IMR-90 (cell line): Measurements from ENCODE around the gene AKAP13. TPM values are rescaled to one million over a fixed set of nuclear protein-coding genes. Genes with fewer than 3 reads are reported as not detected.

Experiments used
- ATAC-seq: fragments of 200-7000 bp; cut with Tn5 transposase; 2 replicates; pipeline ENCODE4 v1.9.1; 2020; ENCODE audit warnings: low read depth, mild to moderate bottlenecking, moderate library complexity
- BruUV-seq: library from RNA; stranded (reverse); fragments of 400-500 nt; replicated peaks from 2 replicates; lab custom pipeline; 2021; lab: Mats Ljungman, UMichigan
- CTCF ChIA-PET: fragments of 300-600 bp; formaldehyde crosslinking; extraction: SDS; loops from one replicate; lab custom pipeline; 2021; ENCODE audit warnings: antibody characterized with exemption; lab: Yijun Ruan, JAX
- POLR2A ChIA-PET: fragments of 300-600 bp; sonication (Branson Sonifier 250); formaldehyde crosslinking; loops from one replicate; lab custom pipeline; 2022; ENCODE audit warnings: antibody characterized with exemption; ENCODE audit not compliant: unreplicated experiment; lab: Charles Lee
- DNase-seq: peaks from one replicate; pipeline ENCODE4 v3.0.0; 2013
- H2AFZ ChIP-seq: replicated peaks from 2 replicates; pipeline ENCODE3; 2013; ENCODE audit warnings: low read length, mild to moderate bottlenecking; ENCODE audit not compliant: poor library complexity
- H2AK5ac ChIP-seq: 2 replicates; pipeline ENCODE4 v1.6.1; 2013; ENCODE audit warnings: low read depth, low read length, inconsistent platforms
- H2AK9ac ChIP-seq: replicated peaks from 2 replicates; pipeline ENCODE3; 2013; ENCODE audit warnings: mild to moderate bottlenecking, low read depth, low read length, moderate library complexity; ENCODE audit not compliant: poor library complexity
- H2BK120ac ChIP-seq: 2 replicates; pipeline ENCODE4 v1.6.1; 2013; ENCODE audit warnings: low read depth, low read length, inconsistent platforms
- H2BK15ac ChIP-seq: 3 replicates; pipeline ENCODE4 v1.6.1; 2013; ENCODE audit warnings: low read depth, low read length, inconsistent platforms
- H2BK20ac ChIP-seq: 2 replicates; pipeline ENCODE4 v1.6.1; 2013; ENCODE audit warnings: low read depth, mild to moderate bottlenecking, inconsistent platforms, low read length, moderate library complexity
- H2BK5ac ChIP-seq: 2 replicates; pipeline ENCODE4 v1.6.1; 2013; ENCODE audit warnings: mild to moderate bottlenecking, low read depth, low read length, inconsistent platforms; ENCODE audit not compliant: poor library complexity, severe bottlenecking
- H3K14ac ChIP-seq: replicated peaks from 2 replicates; pipeline ENCODE4 v1.6.1; 2013; ENCODE audit warnings: low read depth, low read length, inconsistent platforms
- H3K18ac ChIP-seq: 2 replicates; pipeline ENCODE4 v1.6.1; 2013; ENCODE audit warnings: low read depth, low read length, control low read depth
- H3K23ac ChIP-seq: 2 replicates; pipeline ENCODE4 v1.6.1; 2013; ENCODE audit warnings: low read depth, low read length, inconsistent platforms
- H3K27ac ChIP-seq: 2 replicates; pipeline ENCODE4 v1.5.1; 2013; ENCODE audit warnings: mild to moderate bottlenecking, control low read depth, low read length; ENCODE audit not compliant: insufficient read depth
- H3K27me3 ChIP-seq: 2 replicates; pipeline ENCODE4 v1.6.1; 2013; ENCODE audit warnings: low read length; ENCODE audit not compliant: control insufficient read depth, insufficient read depth
- H3K36me3 ChIP-seq: 2 replicates; pipeline ENCODE4 v1.6.1; 2013; ENCODE audit warnings: low read length, mixed read lengths; ENCODE audit not compliant: control insufficient read depth, insufficient read depth
- H3K4ac ChIP-seq: 2 replicates; pipeline ENCODE4 v1.6.1; 2013; ENCODE audit warnings: low read depth, low read length, inconsistent platforms
- H3K4me1 ChIP-seq: 2 replicates; pipeline ENCODE4 v1.6.1; 2013; ENCODE audit warnings: low read length, mixed read lengths; ENCODE audit not compliant: control insufficient read depth, insufficient read depth
- H3K4me2 ChIP-seq: 2 replicates; pipeline ENCODE4 v1.6.1; 2013; ENCODE audit warnings: low read depth, mild to moderate bottlenecking, control low read depth, low read length, moderate library complexity
- H3K4me3 ChIP-seq: 2 replicates; pipeline ENCODE4 v1.5.1; 2013; ENCODE audit warnings: low read depth, mild to moderate bottlenecking, control low read depth, low read length, moderate library complexity; ENCODE audit not compliant: insufficient read depth
- H3K56ac ChIP-seq: 2 replicates; pipeline ENCODE4 v1.6.1; 2013; ENCODE audit warnings: low read length, inconsistent platforms; ENCODE audit not compliant: insufficient read depth; ENCODE audit errors: extremely low read depth
- H3K79me1 ChIP-seq, 2 experiments: 2 replicates each; pipeline ENCODE4 v1.6.1; 2013; ENCODE audit warnings: low read length in 2 of 2, inconsistent platforms in 1 of 2, low read depth in 1 of 2
- H3K9ac ChIP-seq: 2 replicates; pipeline ENCODE4 v1.6.1; 2013; ENCODE audit warnings: low read depth, low read length, control low read depth
- H3K9me1 ChIP-seq: 2 replicates; pipeline ENCODE4 v1.6.1; 2013; ENCODE audit warnings: low read length, inconsistent platforms; ENCODE audit not compliant: insufficient read depth
- H3K9me3 ChIP-seq: 2 replicates; pipeline ENCODE4 v1.6.1; 2013; ENCODE audit warnings: low read length; ENCODE audit not compliant: control insufficient read depth, insufficient read depth
- H4K20me1 ChIP-seq: 2 replicates; pipeline ENCODE4 v1.6.1; 2013; ENCODE audit warnings: low read length, inconsistent platforms; ENCODE audit not compliant: insufficient read depth
- H4K5ac ChIP-seq: 2 replicates; pipeline ENCODE4 v1.6.1; 2013; ENCODE audit warnings: mild to moderate bottlenecking, low read depth, low read length, control low read depth
- H4K8ac ChIP-seq, 2 experiments: 2 replicates each; pipeline ENCODE4 v1.6.1; 2013; ENCODE audit warnings: low read depth in 2 of 2, low read length in 2 of 2, control low read depth in 1 of 2, inconsistent platforms in 1 of 2
- H4K91ac ChIP-seq: 2 replicates; pipeline ENCODE4 v1.6.1; 2013; ENCODE audit warnings: low read depth, low read length, inconsistent platforms; ENCODE audit not compliant: insufficient read depth
- BHLHE40 ChIP-seq: fragments of 150-350 bp; IDR thresholded peaks from 2 replicates; pipeline ENCODE4 v1.6.1; 2016; ENCODE audit warnings: mild to moderate bottlenecking, low read depth, low read length
- CEBPB ChIP-seq: IDR thresholded peaks from 2 replicates; pipeline ENCODE4 v1.6.1; 2012; ENCODE audit warnings: low read depth, low read length, improper control_type of control experiment
- CHD1 ChIP-seq: IDR thresholded peaks from 2 replicates; pipeline ENCODE4 v1.6.1; 2012; ENCODE audit warnings: low read depth, low read length, improper control_type of control experiment
- CTCF ChIP-seq: conservative IDR thresholded peaks from 2 replicates; pipeline ENCODE4 v1.5.1; 2012; ENCODE audit warnings: mild to moderate bottlenecking, low read depth, low read length, improper control_type of control experiment
- NFE2L2 ChIP-seq: fragments of 150-350 bp; IDR thresholded peaks from 2 replicates; pipeline ENCODE4 v1.6.1; 2016; ENCODE audit warnings: low read depth, mild to moderate bottlenecking, low read length
- POLR2A ChIP-seq: IDR thresholded peaks from 2 replicates; pipeline ENCODE4 v1.6.1; 2012; ENCODE audit warnings: mild to moderate bottlenecking, low read depth, low read length
- RAD21 ChIP-seq: IDR thresholded peaks from 2 replicates; pipeline ENCODE4 v1.6.1; 2012; ENCODE audit warnings: low read length, improper control_type of control experiment
- RCOR1 ChIP-seq: IDR thresholded peaks from 2 replicates; pipeline ENCODE4 v1.6.1; 2012; ENCODE audit warnings: mild to moderate bottlenecking, low read length, improper control_type of control experiment; ENCODE audit not compliant: insufficient replicate concordance
- RFX5 ChIP-seq: IDR thresholded peaks from 2 replicates; pipeline ENCODE4 v1.8.0; 2012; ENCODE audit warnings: low read depth, mild to moderate bottlenecking, low read length, moderate library complexity
- SMC3 ChIP-seq: fragments of 150-350 bp; IDR thresholded peaks from 2 replicates; pipeline ENCODE4 v1.6.1; 2016; ENCODE audit warnings: low read depth, mild to moderate bottlenecking, antibody characterized with exemption, low read length, moderate library complexity
- USF2 ChIP-seq: fragments of 150-350 bp; IDR thresholded peaks from 2 replicates; pipeline ENCODE4 v1.6.1; 2017; ENCODE audit warnings: mild to moderate bottlenecking, antibody characterized with exemption, low read length, low read depth
- WGBS, 2 experiments: methylation state at CpG; one replicate each; pipeline versions ENCODE4 v1.1.5 to v1.1.7; 2013; ENCODE audit warnings: missing lambda C conversion rate in 2 of 2; ENCODE audit not compliant: insufficient read length in 1 of 2; ENCODE audit errors: extremely low coverage in 2 of 2; 5-methylcytosine and 5-hydroxymethylcytosine counted together
- dilution Hi-C: fragments of 300-500 bp; cut with HindIII; formaldehyde crosslinking; loops from one replicate; pipeline ENCODE4 v1.14.3; 2018; ENCODE audit warnings: low sequenced_read_pairs; ENCODE audit not compliant: unreplicated experiment
- in situ Hi-C: fragments of 300-500 bp; cut with MboI; formaldehyde crosslinking; loops from 3 replicates; pipeline ENCODE4 v1.14.3; 2019; ENCODE audit warnings: low sequenced_read_pairs, inconsistent platforms, mixed read lengths
- intact Hi-C: fragments of 100-400 bp; cut with micrococcal nuclease; formaldehyde crosslinking; loops from 2 replicates; pipeline ENCODE4 v1.10.0; 2022
- polyA plus RNA-seq, 3 experiments: library from polyadenylated mRNA; depleted of rRNA; stranded (reverse); fragments of >200 nt; gene quantifications; 2 replicates each; pipeline ENCODE4 v1.2.3, GENCODE V29; 2012; ENCODE audit warnings: low replicate concordance in 1 of 3
- total RNA-seq: library from RNA; depleted of rRNA; stranded (reverse); fragments of >200 nt; gene quantifications from 2 replicates; pipeline ENCODE4 v1.2.3, GENCODE V29; 2012

The AKAP13 gene
- total and polyA plus RNA-seq, 2 of the 4 experiments (the other 2 are of a cell fraction), result 10.4 to 46.4 TPM

- ChIA-PET POLR2A (no interaction called here), CTCF (no interaction called here)
- intact Hi-C loops, result no loop called here
- Histone ChIP-seq H2AK5ac (no peak overlapping the region), H3K56ac (no peak overlapping the region), H3K27ac (no peak overlapping the region), H3K4me3 (no peak overlapping the region), H4K8ac (no peak overlapping the region), H3K9ac (no peak overlapping the region), H3K23ac (no peak overlapping the region), H3K9me1 (no peaks in the 10 kb centered on the region; the same call in 1 of the 2 replicates), H4K91ac (no peak overlapping the region), H2BK5ac (no peak overlapping the region), H2AFZ (no peak overlapping the region), H3K79me1 (peaks cover 33 to 43% of the 10 kb centered on the region in 2 experiments), H3K18ac (no peak overlapping the region), H2BK120ac (no peak overlapping the region), H3K4ac (no peak overlapping the region), H3K14ac (no peak overlapping the region), H3K9me3 (no peaks in the 10 kb centered on the region), H3K36me3 (no peaks in the 10 kb centered on the region), H3K4me2 (no peak overlapping the region), H4K5ac (no peak overlapping the region), H2BK20ac (no peak overlapping the region), H3K4me1 (no peaks in the 10 kb centered on the region; the same call in 1 of the 2 replicates), H4K20me1 (no peaks in the 10 kb centered on the region; the same call in 1 of the 2 replicates), H2BK15ac (no peak overlapping the region), H2AK9ac (no peak overlapping the region), H3K27me3 (no peaks in the 10 kb centered on the region)
- peak; percentile 33 for DNase-seq
- in situ Hi-C loops, result no loop called here
- WGBS, 2 experiments, result no CpG with 5 or more reads among the region's 3 CpGs
- dilution Hi-C loops, result no loop called here
- peak; percentile 46 for ATAC-seq
- BruUV-seq, result no TSS peak
- TF ChIP-seq BHLHE40 (no peak), POLR2A (no peak), CTCF (no peak), USF2 (no peak), CEBPB (no peak), RCOR1 (no peak), NFE2L2 (no peak), CHD1 (no peak), RFX5 (no peak), SMC3 (no peak), RAD21 (no peak)
Measured at GRCh38 chr15:85563328-85563727, 182.9 kb downstream of the AKAP13 start.
